ENCODE measurements around the gene UMODL1. TPM values are rescaled to one million over a fixed set of nuclear protein-coding genes. Genes with fewer than 3 reads are reported as not detected.

UMODL1 gene
- total and polyA plus RNA-seq, 10 of the 15 experiments (the other 5 are each of a cell fraction or from before 2014, with no cell fraction given), result 0.01 to 0.11 (median 0.03) TPM; not detected in 5

DNA sequence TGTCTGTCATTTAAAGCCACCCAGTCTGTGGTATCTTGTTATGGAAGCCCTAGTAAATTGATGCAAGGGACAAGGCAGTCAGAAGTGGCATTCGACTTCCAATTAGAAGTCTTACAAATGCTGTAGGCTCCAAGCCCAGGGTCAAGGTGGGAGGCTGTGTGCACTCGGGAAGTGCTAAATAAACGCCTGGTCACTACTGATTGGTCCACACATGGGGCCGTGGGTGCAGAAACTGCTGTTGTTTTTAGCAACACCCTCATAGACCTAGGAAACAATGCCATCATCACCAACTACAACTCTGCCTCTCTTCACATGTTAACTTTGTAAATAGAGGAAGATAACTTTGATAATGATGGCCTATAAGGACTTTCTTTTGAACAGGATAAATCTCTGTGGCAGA lies 40.8 kb upstream of the UMODL1 start (continued):
- TF ChIP-seq BCLAF1 (IDR thresholded peaks at IDR 0.05) (no peak), BCL11A (IDR thresholded peaks at IDR 0.05; ENCODE audit: low read depth, low read length) (no peak), SMAD5 (IDR thresholded peaks at IDR 0.05; ENCODE audit: low read depth) (no peak), ETV6 (conservative IDR thresholded peaks at IDR 0.05 in 1 of 2, IDR thresholded peaks at IDR 0.05 in 1 of 2; ENCODE audit: borderline replicate concordance in 1 of 2, low read depth in 1 of 2) (no peak), ZNF384 (IDR thresholded peaks at IDR 0.05; ENCODE audit: borderline replicate concordance, low read depth, low read length) (no peak)

DNA sequence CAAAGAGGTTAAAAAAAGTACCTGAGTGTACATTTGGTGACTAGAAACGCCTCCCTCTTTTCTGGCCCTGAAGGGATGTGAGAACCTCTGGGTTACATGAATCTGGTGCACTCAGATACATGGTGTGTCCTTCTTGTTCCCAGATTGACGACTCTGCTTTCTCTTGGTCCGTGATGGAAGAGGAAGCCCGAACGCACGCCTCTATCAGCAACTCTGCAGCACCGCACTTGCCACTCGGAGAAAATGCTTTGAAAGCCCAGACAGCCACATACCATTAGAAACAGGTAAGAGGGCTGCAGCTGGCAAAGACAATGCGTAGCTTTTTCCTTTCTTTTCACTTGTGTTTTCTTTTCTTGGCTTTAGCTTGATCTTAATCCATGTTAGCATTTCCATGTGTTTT lies 39.9 kb upstream of the UMODL1 start:
- WGBS (ENCODE audit: insufficient coverage, insufficient replicate concordance, low lambda C conversion rate, missing lambda C conversion rate), result 79% methylated on average over 9 of the region's 9 CpGs
- DNase-seq (ENCODE audit: low read depth, low spot score), result no peak
- no peak for TF ChIP-seq STAT3 (IDR thresholded peaks at IDR 0.05; ENCODE audit: low read depth, low read length)
- no peak for TF ChIP-seq NRF1 (conservative IDR thresholded peaks at IDR 0.05; ENCODE audit: low read depth, low read length)
- no peak for TF ChIP-seq IRF5 (IDR thresholded peaks at IDR 0.05; ENCODE audit: borderline replicate concordance)
- no peak for TF ChIP-seq IKZF1 (conservative IDR thresholded peaks at IDR 0.05)
- TF ChIP-seq KLF5 (IDR thresholded peaks at IDR 0.05; ENCODE audit: partially characterized antibody), result no peak
- TF ChIP-seq, protein P1, sequence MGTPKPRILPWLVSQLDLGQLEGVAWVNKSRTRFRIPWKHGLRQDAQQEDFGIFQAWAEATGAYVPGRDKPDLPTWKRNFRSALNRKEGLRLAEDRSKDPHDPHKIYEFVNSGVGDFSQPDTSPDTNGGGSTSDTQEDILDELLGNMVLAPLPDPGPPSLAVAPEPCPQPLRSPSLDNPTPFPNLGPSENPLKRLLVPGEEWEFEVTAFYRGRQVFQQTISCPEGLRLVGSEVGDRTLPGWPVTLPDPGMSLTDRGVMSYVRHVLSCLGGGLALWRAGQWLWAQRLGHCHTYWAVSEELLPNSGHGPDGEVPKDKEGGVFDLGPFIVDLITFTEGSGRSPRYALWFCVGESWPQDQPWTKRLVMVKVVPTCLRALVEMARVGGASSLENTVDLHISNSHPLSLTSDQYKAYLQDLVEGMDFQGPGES (IDR thresholded peaks at IDR 0.05), result no peak
- Histone ChIP-seq H4K20me1 (ENCODE audit: control insufficient read depth, insufficient read depth) (no peaks in the 10 kb centered on the region), H3K79me2 (ENCODE audit: control insufficient read depth, insufficient read depth, low read length) (no peaks in the 10 kb centered on the region), H3K9ac (ENCODE audit: control insufficient read depth, insufficient read depth, low read length) (no peak overlapping the region), H3K4me2 (ENCODE audit: control insufficient read depth, insufficient read depth) (no peak overlapping the region), H3K4me3 (no peak overlapping the region), H2AFZ (ENCODE audit: control insufficient read depth, low read depth, low read length) (no peak overlapping the region), H3K9me3 (replicated peaks; ENCODE audit: control insufficient read depth, insufficient read depth, low read length) (no peaks in the 10 kb centered on the region; the same call in 2 of the 3 replicates), H3K36me3 (ENCODE audit: control insufficient read depth in 2 of 2, insufficient read depth in 2 of 2, low read length in 1 of 2) (no peaks in the 10 kb centered on the region), H3K27me3 (replicated peaks in 1 of 2; ENCODE audit: control insufficient read depth in 2 of 2, insufficient read depth in 2 of 2, low read length in 1 of 2) (no peaks in the 10 kb centered on the region), H3K4me1 (ENCODE audit: control insufficient read depth, insufficient read depth, low read length) (peaks cover 13% of the 10 kb centered on the region), H3K27ac (ENCODE audit: control insufficient read depth, insufficient read depth) (no peak overlapping the region)
- no TSS peak for BruUV-seq (replicated peaks)
- SMC1A ChIA-PET (ENCODE audit: uncharacterized antibody, unreplicated experiment), result interaction anchor here (2.1 kb wide), 1 partner anchor 77 kb away, joined by 8 read pairs; no protein-coding TSS in a partner anchor
- in situ Hi-C loops (cut with MboI) (no loop called here), intact Hi-C loops (cut with micrococcal nuclease; ENCODE audit: unreplicated experiment) (no loop called here)
- CTCF ChIA-PET, result interaction anchor here (0.6 to 1.0 kb wide), 2 partner anchors 66 to 86 kb away, joined by 3 read pairs; no protein-coding TSS in a partner anchor
- RAD21 ChIA-PET (ENCODE audit: unreplicated experiment), result interaction anchor here (0.9 kb wide), 1 partner anchor 32 kb away, joined by 4 read pairs; no protein-coding TSS in a partner anchor
- POLR2A ChIA-PET, result interaction anchor here (0.6 kb wide), 1 partner anchor 189 kb away, joined by 3 read pairs; no protein-coding TSS in a partner anchor
- no peak for FAIRE-seq
- ATAC-seq, result no peak

Data from GM12878 (cell line).